HepG2 (cell line): ENCODE results near the gene LENEP. TPM values are rescaled to one million over a fixed set of nuclear protein-coding genes. Genes with fewer than 3 reads are reported as not detected.

Source experiments
- CCAR2 ChIP-seq: fragments of 200-400 bp; formaldehyde crosslinking; optimal IDR thresholded peaks from 2 replicates; pipeline ENCODE3; 2018; ENCODE audit warnings: low read depth, mild to moderate bottlenecking, low read length, moderate library complexity
- CENPBD1 ChIP-seq: sonication (generic); formaldehyde crosslinking; IDR thresholded peaks from 2 replicates; pipeline ENCODE4 v1.8.0; 2022; ENCODE audit warnings: missing genetic modification reagents, low read depth, mild to moderate bottlenecking, borderline replicate concordance
- CHD4 ChIP-seq: fragments of 200-600 bp; sonication (generic); IDR thresholded peaks from 2 replicates; pipeline ENCODE4 v1.7.0; 2017; ENCODE audit warnings: mild to moderate bottlenecking, low read length, borderline replicate concordance
- FOXM1 ChIP-seq: sonication (generic); formaldehyde crosslinking; IDR thresholded peaks from 2 replicates; pipeline ENCODE4 v1.5.0; 2020; ENCODE audit warnings: missing genetic modification reagents
- FOXO4 ChIP-seq: sonication (generic); formaldehyde crosslinking; conservative IDR thresholded peaks from 2 replicates; pipeline ENCODE4 v1.8.1; 2023; ENCODE audit warnings: missing genetic modification reagents
- HNF4G ChIP-seq, 2 experiments: sonication (generic) in 1 of 2; formaldehyde crosslinking in 1 of 2; IDR thresholded peaks; 2 replicates each; pipeline versions ENCODE4 v1.4.0 to v1.6.1; 2011 to 2020; ENCODE audit warnings: borderline replicate concordance in 2 of 2, low read depth in 2 of 2, mild to moderate bottlenecking in 2 of 2, low read length in 1 of 2, missing genetic modification reagents in 1 of 2, moderate library complexity in 1 of 2
- MAFK ChIP-seq, 2 experiments: IDR thresholded peaks in 1 of 2; conservative IDR thresholded peaks in 1 of 2; 2 replicates each; pipeline ENCODE4 v1.6.1; 2011; ENCODE audit warnings: improper control_type of control experiment in 2 of 2, low read length in 2 of 2
- NCOA2 ChIP-seq: sonication (generic); formaldehyde crosslinking; IDR thresholded peaks from 2 replicates; pipeline ENCODE4 v1.8.0; 2022; ENCODE audit warnings: inconsistent platforms
- NFE2L1 ChIP-seq: sonication (generic); formaldehyde crosslinking; IDR thresholded peaks from 2 replicates; pipeline ENCODE4 v1.4.0; 2020; ENCODE audit warnings: missing genetic modification reagents, mild to moderate bottlenecking, borderline replicate concordance
- NFYB ChIP-seq: sonication (generic); formaldehyde crosslinking; IDR thresholded peaks from 2 replicates; pipeline ENCODE4 v1.4.0; 2020; ENCODE audit warnings: missing genetic modification reagents
- PHF5A ChIP-seq: IDR thresholded peaks from one replicate; pipeline ENCODE4 v1.6.1; 2018; ENCODE audit warnings: low read depth, missing genetic modification reagents; ENCODE audit not compliant: unreplicated experiment
- PTBP1 ChIP-seq: fragments of 200-400 bp; formaldehyde crosslinking; IDR thresholded peaks from 2 replicates; pipeline ENCODE4 v1.6.1; 2018; ENCODE audit warnings: low read length, low read depth; ENCODE audit not compliant: poor library complexity, severe bottlenecking
- REL ChIP-seq: sonication (generic); formaldehyde crosslinking; conservative IDR thresholded peaks from 2 replicates; pipeline ENCODE4 v1.8.0; 2022; ENCODE audit warnings: mild to moderate bottlenecking, missing genetic modification reagents, moderate library complexity
- RFXAP ChIP-seq: sonication (generic); formaldehyde crosslinking; IDR thresholded peaks from 2 replicates; pipeline ENCODE4 v1.4.0; 2020; ENCODE audit warnings: missing genetic modification reagents, borderline replicate concordance
- SIX4 ChIP-seq: sonication (generic); formaldehyde crosslinking; IDR thresholded peaks from 2 replicates; pipeline ENCODE4 v1.4.0; 2020; ENCODE audit warnings: missing genetic modification reagents
- TCF7 ChIP-seq: sonication (generic); IDR thresholded peaks from 2 replicates; pipeline ENCODE4 v1.6.1; 2016; ENCODE audit warnings: antibody characterized with exemption, low read depth
- TOPORS ChIP-seq: sonication (generic); formaldehyde crosslinking; IDR thresholded peaks from 2 replicates; pipeline ENCODE4 v1.8.0; 2023; ENCODE audit warnings: mild to moderate bottlenecking, missing genetic modification reagents
- ZFP82 ChIP-seq: sonication (generic); formaldehyde crosslinking; IDR thresholded peaks from 2 replicates; pipeline ENCODE4 v1.5.1; 2020; ENCODE audit warnings: mild to moderate bottlenecking, missing genetic modification reagents, borderline replicate concordance
- ZNF136 ChIP-seq: sonication (generic); formaldehyde crosslinking; IDR thresholded peaks from 2 replicates; pipeline ENCODE4 v1.8.1; 2022; ENCODE audit warnings: low read depth, mild to moderate bottlenecking, moderate library complexity, missing genetic modification reagents
- ZNF234 ChIP-seq: sonication (generic); formaldehyde crosslinking; conservative IDR thresholded peaks from 2 replicates; pipeline ENCODE4 v1.5.1; 2020; ENCODE audit warnings: mild to moderate bottlenecking, missing genetic modification reagents
- ZNF274 ChIP-seq: sonication (generic); formaldehyde crosslinking; IDR thresholded peaks from 2 replicates; pipeline ENCODE4 v1.5.1; 2020; ENCODE audit warnings: mild to moderate bottlenecking, missing genetic modification reagents
- ZNF460 ChIP-seq: sonication (generic); formaldehyde crosslinking; IDR thresholded peaks from 2 replicates; pipeline ENCODE4 v1.5.1; 2020; ENCODE audit warnings: missing genetic modification reagents, mild to moderate bottlenecking, borderline replicate concordance
- ZNF546 ChIP-seq: sonication (generic); formaldehyde crosslinking; conservative IDR thresholded peaks from 2 replicates; pipeline ENCODE4 v1.8.1; 2023; ENCODE audit warnings: mild to moderate bottlenecking, missing genetic modification reagents
- ZNF550 ChIP-seq: sonication (generic); formaldehyde crosslinking; IDR thresholded peaks from 2 replicates; pipeline ENCODE4 v1.4.0; 2020; ENCODE audit warnings: mild to moderate bottlenecking, missing genetic modification reagents, borderline replicate concordance
- ZNF850 ChIP-seq: sonication (generic); formaldehyde crosslinking; conservative IDR thresholded peaks from 2 replicates; pipeline ENCODE4 v1.9.0; 2021; ENCODE audit warnings: mild to moderate bottlenecking, missing genetic modification reagents
- polyA plus RNA-seq, 8 experiments: library from polyadenylated mRNA; depleted of rRNA in 3 of 8; stranded (reverse) in 7 of 8; unstranded in 1 of 8; fragments of >200 nt; fragmentation: Illumina TruSeq in 4 of 8; extraction: Trizol in 4 of 8; gene quantifications; 2 replicates each; pipeline versions ENCODE4 v1.2.1 to v1.2.3, GENCODE V29; 2011 to 2016; ENCODE audit warnings: low read depth in 4 of 8, missing spikeins in 1 of 8, mixed read lengths in 1 of 8; ENCODE audit not compliant: insufficient read depth in 1 of 8
- total RNA-seq, 5 experiments: library from RNA; depleted of rRNA; stranded (reverse); fragments of >200 nt; fragmentation: Illumina TruSeq; extraction: Trizol; gene quantifications; 2 replicates each; pipeline ENCODE4 v1.2.3, GENCODE V29; 2016; ENCODE audit warnings: low read depth in 1 of 5
- TF ChIP-seq, protein P1 (sequence below): sonication (generic); formaldehyde crosslinking; IDR thresholded peaks from 2 replicates; pipeline ENCODE4 v1.4.0; 2020; ENCODE audit warnings: missing genetic modification reagents

Gene LENEP
- total and polyA plus RNA-seq, 2 of the 13 experiments (the other 11 are each of a cell fraction or from before 2014, with no cell fraction given): 0.29 TPM; not detected in 1

DNA sequence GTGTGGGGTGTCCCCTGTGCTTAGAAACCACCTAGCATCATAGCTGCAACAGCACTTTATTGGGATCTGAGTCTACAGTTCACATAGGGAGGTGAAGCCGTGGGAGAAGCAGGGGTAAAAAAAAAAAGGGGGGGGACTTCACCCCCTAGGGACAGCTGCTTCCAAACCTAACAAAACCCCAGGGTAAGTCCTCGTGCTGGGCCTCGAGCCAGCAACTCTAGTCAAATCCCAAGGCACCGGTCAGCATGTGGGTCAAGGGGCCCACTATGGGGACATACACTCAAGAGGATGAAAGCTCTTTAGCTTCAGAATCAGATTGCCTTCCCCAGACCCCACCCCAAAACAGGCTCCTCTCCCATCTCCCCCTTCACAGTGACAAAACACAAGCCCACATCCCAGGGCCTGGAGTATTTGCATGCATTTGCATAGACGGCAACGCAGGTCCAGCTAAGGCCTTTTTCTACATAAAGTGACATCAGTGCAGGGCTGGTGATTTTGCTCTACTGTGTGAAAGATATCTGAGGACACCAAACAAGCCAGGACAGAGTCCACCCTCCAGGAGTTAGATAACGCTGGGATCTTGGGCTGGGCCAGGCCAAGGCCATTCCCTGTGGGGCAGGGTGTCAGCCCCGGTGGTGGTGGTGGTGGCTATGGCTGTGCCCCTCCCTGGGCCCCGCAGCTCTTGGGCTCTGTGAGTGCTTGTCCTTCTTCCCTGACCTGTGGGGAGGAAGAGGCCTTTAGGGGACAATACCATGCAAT lies 48.8 kb upstream of the LENEP start (continued):
- TF ChIP-seq, protein P1, sequence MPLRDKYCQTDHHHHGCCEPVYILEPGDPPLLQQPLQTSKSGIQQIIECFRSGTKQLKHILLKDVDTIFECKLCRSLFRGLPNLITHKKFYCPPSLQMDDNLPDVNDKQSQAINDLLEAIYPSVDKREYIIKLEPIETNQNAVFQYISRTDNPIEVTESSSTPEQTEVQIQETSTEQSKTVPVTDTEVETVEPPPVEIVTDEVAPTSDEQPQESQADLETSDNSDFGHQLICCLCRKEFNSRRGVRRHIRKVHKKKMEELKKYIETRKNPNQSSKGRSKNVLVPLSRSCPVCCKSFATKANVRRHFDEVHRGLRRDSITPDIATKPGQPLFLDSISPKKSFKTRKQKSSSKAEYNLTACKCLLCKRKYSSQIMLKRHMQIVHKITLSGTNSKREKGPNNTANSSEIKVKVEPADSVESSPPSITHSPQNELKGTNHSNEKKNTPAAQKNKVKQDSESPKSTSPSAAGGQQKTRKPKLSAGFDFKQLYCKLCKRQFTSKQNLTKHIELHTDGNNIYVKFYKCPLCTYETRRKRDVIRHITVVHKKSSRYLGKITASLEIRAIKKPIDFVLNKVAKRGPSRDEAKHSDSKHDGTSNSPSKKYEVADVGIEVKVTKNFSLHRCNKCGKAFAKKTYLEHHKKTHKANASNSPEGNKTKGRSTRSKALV: 0 out of 2 replicates have a peak, but pooled peaks have one; percentile 37
- TF ChIP-seq HNF4G (IDR thresholded peaks at IDR 0.05; ENCODE audit: borderline replicate concordance, low read depth, low read length): peak; percentile 79
- TF ChIP-seq HNF4G (CRISPR knock-in tag; IDR thresholded peaks at IDR 0.05; ENCODE audit: borderline replicate concordance, low read depth): peak; percentile 63; the same call in 1 of the 2 replicates
- no peak for TF ChIP-seq TOPORS (CRISPR knock-in tag)
- TF ChIP-seq CENPBD1 (CRISPR knock-in tag): no peak
- TF ChIP-seq CHD4: no peak
- TF ChIP-seq ZNF234 (CRISPR knock-in tag): no peak
- 0 out of 2 replicates have a peak, but pooled peaks have one; percentile 76 for TF ChIP-seq ZNF546 (CRISPR knock-in tag)
- no peak for TF ChIP-seq RFXAP
- no peak for TF ChIP-seq FOXM1 (CRISPR knock-in tag)
- no peak for TF ChIP-seq REL (CRISPR knock-in tag)
- TF ChIP-seq SIX4 (CRISPR knock-in tag): peak; percentile 55; the same call in 1 of the 2 replicates
- no peak; the same call in 1 of the 2 replicates for TF ChIP-seq ZNF274 (CRISPR knock-in tag)
- no peak for TF ChIP-seq TCF7
- no peak for TF ChIP-seq NFE2L1 (CRISPR knock-in tag)
- TF ChIP-seq NFYB (CRISPR knock-in tag): no peak
- no peak for TF ChIP-seq PTBP1
- TF ChIP-seq CCAR2: no peak
- TF ChIP-seq ZNF850 (CRISPR knock-in tag): 0 out of 2 replicates have a peak, but pooled peaks have one; percentile 25
- TF ChIP-seq MAFK (conservative IDR thresholded peaks at IDR 0.05 in 1 of 2, IDR thresholded peaks at IDR 0.05 in 1 of 2; ENCODE audit: low read length in 2 of 2): no peak
- peak; percentile 87 for TF ChIP-seq NCOA2 (CRISPR knock-in tag)
- TF ChIP-seq ZNF460 (CRISPR knock-in tag): no peak; the same call in 1 of the 2 replicates
- TF ChIP-seq ZNF550 (CRISPR knock-in tag): no peak
- no peak for TF ChIP-seq ZFP82 (CRISPR knock-in tag)
- no peak for TF ChIP-seq FOXO4 (CRISPR knock-in tag)
- TF ChIP-seq PHF5A (CRISPR knock-in tag): peak; percentile 67
- TF ChIP-seq ZNF136 (CRISPR knock-in tag): 0 out of 2 replicates have a peak, but pooled peaks have one; percentile 37
